ENCODE data around the gene HLA-DRB1.

DNA sequence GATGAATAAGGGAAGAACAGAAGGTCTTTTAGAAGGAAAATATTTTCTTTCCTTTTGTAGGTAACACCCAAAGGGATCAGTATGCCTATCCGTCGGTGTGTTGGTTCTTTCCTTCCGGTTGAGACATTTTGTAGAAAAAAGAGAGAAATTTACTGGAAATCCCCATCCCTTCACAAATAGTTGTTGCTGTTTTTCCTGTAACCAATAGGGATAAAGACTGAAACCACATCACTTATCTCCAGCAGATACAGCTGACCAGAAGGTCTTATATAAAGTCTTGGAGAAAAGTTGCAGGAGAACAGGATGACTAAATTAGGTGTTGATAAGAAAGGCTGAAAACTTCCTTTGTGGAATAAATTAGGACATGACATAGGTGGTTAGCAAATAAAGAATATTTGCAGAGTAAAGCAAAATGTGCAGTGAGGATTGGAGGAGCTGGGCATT lies 14.8 kb upstream of the HLA-DRB1 start:
- TF ChIP-seq, protein P1, sequence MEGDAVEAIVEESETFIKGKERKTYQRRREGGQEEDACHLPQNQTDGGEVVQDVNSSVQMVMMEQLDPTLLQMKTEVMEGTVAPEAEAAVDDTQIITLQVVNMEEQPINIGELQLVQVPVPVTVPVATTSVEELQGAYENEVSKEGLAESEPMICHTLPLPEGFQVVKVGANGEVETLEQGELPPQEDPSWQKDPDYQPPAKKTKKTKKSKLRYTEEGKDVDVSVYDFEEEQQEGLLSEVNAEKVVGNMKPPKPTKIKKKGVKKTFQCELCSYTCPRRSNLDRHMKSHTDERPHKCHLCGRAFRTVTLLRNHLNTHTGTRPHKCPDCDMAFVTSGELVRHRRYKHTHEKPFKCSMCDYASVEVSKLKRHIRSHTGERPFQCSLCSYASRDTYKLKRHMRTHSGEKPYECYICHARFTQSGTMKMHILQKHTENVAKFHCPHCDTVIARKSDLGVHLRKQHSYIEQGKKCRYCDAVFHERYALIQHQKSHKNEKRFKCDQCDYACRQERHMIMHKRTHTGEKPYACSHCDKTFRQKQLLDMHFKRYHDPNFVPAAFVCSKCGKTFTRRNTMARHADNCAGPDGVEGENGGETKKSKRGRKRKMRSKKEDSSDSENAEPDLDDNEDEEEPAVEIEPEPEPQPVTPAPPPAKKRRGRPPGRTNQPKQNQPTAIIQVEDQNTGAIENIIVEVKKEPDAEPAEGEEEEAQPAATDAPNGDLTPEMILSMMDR (IDR thresholded peaks at IDR 0.05; ENCODE audit: low read depth, low read length): no peak
- no peak for TF ChIP-seq EZH2phosphoT487 (IDR thresholded peaks at IDR 0.05; ENCODE audit: low read depth)

All from OCI-LY3 (cell line).